Choroid plexus epithelial cell (primary cell): ENCODE results near the gene DYNC1H1.

Experiments used
- DNase-seq: peaks from one replicate; pipeline ENCODE4 v3.0.0-alpha.2; 2010; ENCODE audit warnings: low read depth
- H3K4me3 ChIP-seq: 2 replicates; pipeline ENCODE4 v1.5.1; 2011; ENCODE audit warnings: low read depth, mild to moderate bottlenecking, control low read depth, low read length, moderate library complexity
- TF ChIP-seq, protein P1 (sequence below): conservative IDR thresholded peaks from 2 replicates; pipeline ENCODE4 v1.5.1; 2011; ENCODE audit warnings: low read depth, mild to moderate bottlenecking, control low read depth, inconsistent platforms, low read length, moderate library complexity

DYNC1H1 gene

DNA sequence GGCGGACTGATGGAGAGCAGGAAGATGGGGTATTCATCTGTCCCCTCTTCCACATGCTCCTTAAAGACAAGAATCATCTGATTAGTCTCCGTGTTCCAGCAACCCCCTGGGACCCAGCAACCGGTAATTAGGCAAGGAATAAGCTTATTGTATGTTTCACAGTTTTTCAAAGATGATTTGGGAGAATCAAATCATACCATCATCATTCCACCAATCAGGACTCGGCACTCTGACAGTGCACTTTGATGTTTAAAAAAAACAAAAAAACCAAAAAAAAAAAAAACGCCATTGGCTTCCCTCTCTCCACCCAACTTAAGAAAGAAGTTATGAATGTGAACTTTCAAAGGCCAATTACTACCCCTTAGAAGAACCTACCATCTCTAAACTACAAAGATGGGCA lies 1.3 kb upstream of the DYNC1H1 start:
- DNase-seq, result no peak
- H3K4me3 ChIP-seq, result no peak overlapping the region
- TF ChIP-seq, protein P1, sequence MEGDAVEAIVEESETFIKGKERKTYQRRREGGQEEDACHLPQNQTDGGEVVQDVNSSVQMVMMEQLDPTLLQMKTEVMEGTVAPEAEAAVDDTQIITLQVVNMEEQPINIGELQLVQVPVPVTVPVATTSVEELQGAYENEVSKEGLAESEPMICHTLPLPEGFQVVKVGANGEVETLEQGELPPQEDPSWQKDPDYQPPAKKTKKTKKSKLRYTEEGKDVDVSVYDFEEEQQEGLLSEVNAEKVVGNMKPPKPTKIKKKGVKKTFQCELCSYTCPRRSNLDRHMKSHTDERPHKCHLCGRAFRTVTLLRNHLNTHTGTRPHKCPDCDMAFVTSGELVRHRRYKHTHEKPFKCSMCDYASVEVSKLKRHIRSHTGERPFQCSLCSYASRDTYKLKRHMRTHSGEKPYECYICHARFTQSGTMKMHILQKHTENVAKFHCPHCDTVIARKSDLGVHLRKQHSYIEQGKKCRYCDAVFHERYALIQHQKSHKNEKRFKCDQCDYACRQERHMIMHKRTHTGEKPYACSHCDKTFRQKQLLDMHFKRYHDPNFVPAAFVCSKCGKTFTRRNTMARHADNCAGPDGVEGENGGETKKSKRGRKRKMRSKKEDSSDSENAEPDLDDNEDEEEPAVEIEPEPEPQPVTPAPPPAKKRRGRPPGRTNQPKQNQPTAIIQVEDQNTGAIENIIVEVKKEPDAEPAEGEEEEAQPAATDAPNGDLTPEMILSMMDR, result no peak

DNA sequence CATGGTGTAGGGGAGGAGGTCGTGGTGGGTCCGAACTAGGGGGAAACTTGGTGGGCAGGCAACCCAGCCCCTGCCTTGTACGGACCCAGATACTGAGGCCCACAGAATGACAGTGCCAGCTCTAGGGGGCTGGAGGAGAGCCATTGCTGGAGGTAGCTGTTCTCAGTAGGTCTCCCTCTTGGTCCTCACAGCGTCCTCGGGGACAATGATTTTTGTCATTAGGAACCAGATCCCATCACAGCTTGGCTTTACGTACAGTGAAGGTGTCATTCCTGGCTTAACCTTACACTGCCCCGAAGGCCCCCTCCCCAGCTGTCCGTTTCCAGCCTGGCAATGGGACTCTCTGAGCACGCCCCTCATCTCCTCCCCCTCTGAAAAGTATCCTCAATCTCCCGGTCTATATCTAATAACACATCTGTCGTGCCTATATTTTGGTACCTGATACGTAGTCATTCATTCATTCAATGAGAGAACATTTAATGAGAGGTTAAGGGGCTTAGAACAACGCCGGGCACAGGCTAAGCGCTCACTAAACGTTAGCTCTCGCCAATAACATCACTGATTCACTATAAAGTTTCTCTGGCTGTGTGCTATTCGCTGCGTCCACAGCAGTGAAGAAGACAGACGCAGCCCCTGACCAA lies 597 bp upstream of the DYNC1H1 start:
- no peak for DNase-seq
- no peak overlapping the region for H3K4me3 ChIP-seq
- TF ChIP-seq, protein P1, result no peak

DNA sequence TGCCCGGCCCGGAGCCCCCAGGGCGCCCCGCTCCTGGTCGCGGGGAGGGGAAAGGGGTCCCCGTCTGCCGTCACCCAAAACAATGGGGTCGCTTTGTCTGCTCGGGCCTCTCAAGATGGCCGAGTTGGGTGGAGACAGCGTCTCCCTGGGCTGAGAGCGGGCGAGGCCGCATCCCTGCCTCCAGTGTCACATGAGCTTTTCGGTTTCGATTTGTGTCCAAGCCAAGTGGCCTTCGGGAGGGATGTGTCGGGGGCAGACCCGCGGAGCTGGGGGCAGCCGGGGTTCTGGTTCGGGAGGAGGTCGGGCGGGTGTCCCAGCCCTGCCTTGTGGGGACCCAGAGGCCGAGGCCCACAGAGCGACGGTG lies 790 bp downstream of the DYNC1H1 start:
- TF ChIP-seq, protein P1, result no peak
- peak; percentile 66 for DNase-seq
- peak overlapping the region; percentile 98 for H3K4me3 ChIP-seq

GRCh38 chr14:101965770-101966722 lies 1.7 kb downstream of the DYNC1H1 start:
- TF ChIP-seq, protein P1, result no peak

DNA sequence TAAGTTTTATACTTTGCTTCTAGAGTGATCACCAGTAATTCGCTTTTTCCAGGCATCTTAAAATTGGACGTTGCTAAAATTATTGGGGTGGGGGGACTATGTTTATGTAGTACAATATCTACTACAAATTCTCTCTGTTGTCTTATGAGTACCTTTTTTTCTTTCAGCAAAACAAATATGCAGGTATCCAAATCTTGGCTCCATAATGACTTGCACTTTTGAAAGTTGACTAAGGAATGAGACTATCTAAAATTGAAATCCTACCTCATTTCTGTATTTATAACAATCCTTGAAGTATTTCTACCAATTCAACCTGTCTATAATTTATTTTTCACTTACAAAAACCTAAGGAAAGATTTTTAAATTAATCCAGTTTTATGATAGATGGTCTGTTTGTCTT lies 2.4 kb downstream of the DYNC1H1 start:
- peak overlapping the region; percentile 98 for H3K4me3 ChIP-seq
- TF ChIP-seq, protein P1, result no peak
- DNase-seq, result no peak

More at GRCh38 chr14:101965770-101966722, 1.7 kb downstream of the DYNC1H1 start:
- peak; percentile 49 for DNase-seq
- H3K4me3 ChIP-seq, result peak overlapping the region; percentile 98

DNA sequence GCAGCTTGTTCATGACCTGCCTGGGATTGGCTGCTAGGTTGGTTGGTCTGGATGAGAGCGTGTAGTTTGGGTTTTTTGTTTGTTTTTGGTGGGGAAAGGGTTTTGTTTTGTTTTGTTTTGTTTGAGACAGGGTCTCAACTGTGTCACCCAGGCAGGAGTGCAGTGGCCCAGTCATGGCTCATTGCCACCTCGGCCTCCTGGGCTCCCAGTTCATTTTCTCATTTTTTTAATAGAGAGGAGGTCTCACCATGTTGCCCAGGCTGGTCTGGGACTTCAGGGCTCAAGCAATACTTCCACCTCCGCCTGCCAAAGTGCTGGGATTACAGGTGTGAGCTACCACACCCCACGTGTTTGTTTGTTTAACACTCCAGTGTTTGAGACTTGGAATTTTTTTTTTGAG lies 3.8 kb downstream of the DYNC1H1 start:
- no peak overlapping the region for H3K4me3 ChIP-seq
- DNase-seq, result no peak

More for the DNA sequence above, 3.8 kb downstream of the DYNC1H1 start:
- TF ChIP-seq, protein P1, result no peak
